ENCODE measurements around the gene PTTG1IP.

PTTG1IP gene

DNA sequence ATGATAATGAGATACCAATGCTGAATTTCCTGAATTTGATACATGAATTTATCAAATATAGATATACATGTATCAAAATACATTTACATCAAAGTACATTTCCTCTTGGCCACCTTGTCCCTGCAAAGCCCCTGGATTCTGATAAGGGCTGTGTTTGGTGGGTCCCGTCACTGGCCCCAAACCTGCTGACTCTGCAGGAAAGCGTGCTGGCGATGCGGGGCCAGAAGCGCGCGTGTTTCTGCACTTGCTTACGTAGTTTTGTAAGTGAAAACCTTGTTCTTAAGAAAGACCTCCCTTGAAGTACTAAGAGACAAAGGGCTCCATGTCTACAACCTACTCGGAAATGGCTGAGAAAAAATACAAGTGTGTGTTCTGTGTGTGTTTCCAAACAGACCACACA is 36.2 kb upstream of the PTTG1IP start:
- no peak for DNase-seq (ENCODE audit: low read depth)

DNA sequence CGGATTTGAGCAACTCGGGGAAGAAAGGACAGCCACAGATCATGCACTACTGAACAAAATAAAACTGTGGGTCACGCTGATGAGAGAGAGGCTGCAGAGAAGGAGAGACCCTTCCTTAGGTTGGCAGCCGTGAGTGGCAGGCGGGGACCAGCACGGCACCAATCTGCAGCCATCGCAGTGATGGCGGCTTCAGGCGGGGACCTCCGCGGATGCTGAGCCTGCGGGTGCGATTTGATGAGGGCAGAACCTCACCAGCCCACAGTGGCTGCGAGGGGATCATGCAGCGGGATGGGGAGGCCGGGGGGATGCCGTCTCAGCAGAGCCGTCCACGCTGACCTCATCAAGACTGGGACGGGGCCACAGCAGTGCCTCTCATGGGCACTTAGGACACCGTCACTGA is 35.4 kb upstream of the PTTG1IP start:
- DNase-seq (ENCODE audit: low read depth), result no peak

GRCh38 chr21:44907966-44908895 is 34.7 kb upstream of the PTTG1IP start:
- DNase-seq (ENCODE audit: low read depth), result no peak

DNA sequence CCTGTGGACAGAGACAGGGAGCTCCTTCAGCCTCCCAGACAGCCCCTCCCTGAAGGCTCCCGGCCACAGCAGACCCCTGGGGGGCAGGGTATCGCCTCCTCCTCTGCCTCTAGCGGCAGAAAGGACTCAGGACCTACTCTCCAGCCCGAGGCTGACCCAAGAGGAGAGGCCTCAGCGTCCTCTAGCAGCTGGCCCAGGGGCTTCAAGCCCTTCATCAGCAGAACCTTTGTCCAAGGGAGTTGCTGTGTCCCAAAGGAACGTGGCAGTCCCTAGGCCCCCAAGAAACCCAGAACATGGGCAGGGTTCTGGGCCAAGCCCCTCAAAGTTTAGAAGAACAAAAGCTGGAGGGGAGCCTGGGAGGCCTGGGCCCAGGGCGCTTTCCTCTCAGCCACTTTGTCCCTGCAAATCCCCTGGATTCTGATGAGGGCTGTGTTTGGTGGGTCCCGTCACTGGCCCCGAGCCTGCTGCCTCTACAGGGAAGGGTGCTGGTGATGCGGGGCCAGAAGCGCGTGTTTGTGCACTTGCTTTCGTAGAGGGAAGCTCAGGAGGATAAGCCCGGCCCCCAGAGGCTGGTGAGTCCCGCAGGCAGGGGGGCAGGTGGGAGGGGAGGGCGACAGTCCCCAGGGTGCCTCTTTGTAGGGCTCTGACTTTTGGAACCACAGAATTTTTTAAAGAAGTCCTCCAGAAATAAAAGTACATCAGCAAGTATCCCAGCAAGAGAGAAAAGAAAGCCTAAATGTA is 33.9 kb upstream of the PTTG1IP start:
- no peak for DNase-seq (ENCODE audit: low read depth)

GRCh38 chr21:44905728-44906090 is 32.2 kb upstream of the PTTG1IP start:
- no peak for DNase-seq (ENCODE audit: low read depth)

DNA sequence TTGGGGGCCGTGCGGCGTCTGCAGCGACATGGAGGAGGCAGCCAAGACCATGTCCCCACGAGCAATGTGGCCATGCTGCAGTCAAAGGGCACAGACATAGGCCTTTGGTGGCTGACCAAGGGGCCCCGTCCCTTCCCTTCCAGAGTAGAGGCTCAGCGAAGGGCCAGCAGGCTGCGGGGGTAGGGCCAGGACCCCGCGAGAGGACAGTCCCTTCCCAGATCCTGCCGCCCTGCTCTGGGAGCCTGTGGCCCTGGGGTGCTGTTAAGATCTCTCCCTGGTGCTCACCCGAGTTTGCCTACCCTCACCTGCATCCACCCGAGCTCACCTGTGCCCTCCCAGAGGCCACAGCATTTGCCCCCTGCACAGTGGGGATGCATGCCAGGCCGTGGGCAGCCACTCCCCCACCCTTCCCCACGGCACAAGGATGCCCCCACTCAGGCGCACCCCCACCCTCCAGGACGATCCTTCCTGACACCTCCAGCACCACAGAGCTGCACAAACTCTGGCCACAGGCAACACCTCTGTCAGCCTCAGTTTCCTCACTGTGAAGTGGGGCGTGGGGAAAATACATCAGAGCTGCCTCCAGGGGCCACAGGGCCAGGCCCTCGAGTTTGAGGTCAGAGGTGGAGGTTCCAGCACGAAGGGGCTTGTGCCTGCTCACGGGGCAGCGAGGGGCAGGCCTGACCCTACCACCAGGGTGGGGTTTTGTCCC is 31.7 kb upstream of the PTTG1IP start:
- DNase-seq (ENCODE audit: low read depth), result no peak

DNA sequence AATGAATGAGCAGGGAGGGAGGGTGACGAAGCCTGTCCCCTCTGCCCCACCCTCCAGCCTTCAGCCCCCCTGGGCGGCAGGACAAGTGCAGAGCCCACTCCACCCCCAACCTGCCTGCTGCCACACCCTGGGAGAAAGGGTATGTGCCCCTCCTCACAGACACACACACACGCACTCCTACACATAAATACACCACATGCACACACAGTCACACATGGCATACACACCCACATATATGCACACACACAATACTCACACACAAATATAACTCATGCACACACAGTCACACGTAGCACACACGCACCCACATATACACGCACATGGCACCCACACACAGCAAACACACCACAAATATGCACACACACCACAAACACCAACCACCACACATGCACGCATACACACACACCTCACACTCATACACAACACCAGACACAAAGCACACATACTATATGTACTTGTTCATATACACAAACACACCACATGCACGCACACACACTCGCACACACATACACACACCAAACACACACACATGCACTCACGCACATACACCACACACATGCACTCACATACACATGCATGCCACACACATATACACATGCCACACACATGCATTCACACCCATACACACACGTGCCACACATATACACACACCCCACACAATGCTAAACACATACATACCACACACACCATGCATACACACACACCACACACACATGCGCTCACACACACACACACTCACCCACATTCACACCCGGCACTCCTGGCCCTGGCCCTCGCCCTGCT is 30.8 kb upstream of the PTTG1IP start:
- no peak for DNase-seq (ENCODE audit: low read depth)

- no peak for DNase-seq (ENCODE audit: low read depth)
Measured at GRCh38 chr21:44903689-44904088, 30.2 kb upstream of the PTTG1IP start.

DNA sequence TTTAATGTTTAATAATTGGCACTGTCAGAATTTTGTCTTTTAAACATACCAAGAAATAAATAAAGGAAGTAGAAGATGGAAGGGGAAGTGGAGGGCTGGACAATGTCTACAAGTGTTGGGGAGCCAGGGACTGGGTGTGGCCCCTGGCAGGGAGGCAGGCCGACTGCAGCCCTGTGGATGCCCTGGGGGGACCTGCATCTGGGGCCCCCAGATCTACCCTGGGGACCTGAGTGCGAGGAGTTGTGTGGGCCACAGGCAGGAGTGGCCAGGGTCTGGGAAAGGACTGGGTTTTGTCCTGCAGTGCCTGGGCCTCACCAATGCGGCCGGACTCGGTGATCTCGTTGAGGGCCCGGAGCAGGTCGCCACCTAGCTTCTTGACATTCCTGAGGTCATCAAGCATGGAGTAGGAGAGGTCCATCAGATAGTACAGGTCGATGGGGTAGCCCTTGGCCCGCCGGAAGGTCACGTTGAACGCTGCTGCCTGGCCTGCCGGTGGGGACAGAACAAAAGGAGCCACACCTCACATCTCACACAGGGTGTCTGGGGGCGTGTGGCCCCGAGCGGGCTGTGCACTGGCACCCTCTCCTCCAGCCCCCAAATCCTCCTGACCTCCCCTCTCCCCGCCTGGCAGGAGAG is 29.7 kb upstream of the PTTG1IP start:
- DNase-seq (ENCODE audit: low read depth), result no peak

- no peak for DNase-seq (ENCODE audit: low read depth)
Measured at GRCh38 chr21:44902268-44903049, 29.0 kb upstream of the PTTG1IP start.

DNA sequence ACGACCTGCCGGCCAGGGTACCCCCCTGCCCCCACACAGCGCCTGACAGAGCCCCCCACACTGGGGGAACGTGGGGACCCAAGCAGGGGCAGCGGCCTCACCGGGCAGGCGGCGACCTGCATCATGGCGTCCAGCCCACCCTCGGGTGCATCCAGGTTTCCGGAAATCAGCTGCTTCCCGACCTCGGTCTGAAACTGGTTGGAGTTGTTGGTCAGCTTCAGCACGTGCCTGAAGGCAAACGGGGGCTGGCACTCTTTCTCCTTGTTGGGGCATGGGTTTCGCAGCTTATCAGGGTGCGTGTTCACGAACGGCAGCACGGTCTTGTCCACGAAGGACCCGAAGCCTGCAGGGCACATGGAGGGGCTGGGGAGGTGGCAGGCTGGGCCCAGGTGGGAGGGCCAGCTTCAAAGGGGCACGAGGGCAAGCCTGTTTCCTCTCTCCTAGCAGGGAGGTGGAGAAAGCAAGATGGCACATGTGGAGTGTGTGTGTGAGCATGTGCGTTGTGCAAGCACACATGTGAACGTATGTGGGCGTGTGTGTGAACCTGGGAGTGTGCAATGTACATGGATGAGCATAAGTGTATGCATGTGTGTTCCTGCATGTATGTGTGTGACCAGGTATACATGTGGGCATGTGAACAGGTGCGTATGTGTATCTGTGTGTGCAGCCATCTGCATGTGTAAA is 28.0 kb upstream of the PTTG1IP start:
- DNase-seq (ENCODE audit: low read depth), result no peak

GRCh38 chr21:44900559-44901251 is 27.2 kb upstream of the PTTG1IP start:
- DNase-seq (ENCODE audit: low read depth), result no peak

DNA sequence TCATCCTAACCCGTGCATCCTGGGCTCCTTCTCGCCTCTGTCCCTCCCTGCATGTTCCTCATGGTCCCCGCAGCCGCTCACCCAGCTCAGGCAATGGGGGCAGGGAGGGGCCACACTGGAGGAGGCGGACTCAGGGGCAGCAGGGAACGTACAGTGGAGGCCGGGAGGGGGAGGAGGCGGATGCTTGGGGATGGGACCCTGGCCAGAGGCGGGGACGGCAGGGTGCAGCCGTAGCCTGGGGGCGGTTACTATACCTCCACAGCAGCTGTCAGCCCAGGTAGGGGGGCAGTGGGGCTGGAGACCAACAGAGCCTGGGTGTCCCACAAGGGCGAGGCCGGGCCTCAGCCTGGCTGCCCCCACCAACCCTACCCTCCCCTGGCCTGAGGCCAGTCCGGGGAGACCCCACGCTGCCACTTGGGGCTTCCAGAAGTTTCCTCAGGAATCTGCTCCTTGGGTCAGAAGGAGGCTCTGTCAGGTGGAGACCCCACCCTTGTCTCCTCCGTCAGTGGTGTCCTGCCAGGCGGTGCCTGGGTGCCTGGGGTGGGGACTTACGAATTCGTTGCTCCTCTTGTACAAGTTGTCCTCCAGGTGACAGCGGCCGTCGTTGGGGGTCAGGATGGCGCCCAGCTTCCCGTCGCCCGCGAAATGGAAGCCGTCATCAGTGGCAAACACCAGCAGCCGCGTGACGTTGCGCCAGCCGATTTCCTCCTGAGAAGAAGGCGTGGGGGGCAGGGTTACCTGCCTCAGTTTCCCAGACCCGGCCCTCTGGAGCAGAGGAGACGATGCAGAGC is 26.5 kb upstream of the PTTG1IP start:
- no peak for DNase-seq (ENCODE audit: low read depth)

DNA sequence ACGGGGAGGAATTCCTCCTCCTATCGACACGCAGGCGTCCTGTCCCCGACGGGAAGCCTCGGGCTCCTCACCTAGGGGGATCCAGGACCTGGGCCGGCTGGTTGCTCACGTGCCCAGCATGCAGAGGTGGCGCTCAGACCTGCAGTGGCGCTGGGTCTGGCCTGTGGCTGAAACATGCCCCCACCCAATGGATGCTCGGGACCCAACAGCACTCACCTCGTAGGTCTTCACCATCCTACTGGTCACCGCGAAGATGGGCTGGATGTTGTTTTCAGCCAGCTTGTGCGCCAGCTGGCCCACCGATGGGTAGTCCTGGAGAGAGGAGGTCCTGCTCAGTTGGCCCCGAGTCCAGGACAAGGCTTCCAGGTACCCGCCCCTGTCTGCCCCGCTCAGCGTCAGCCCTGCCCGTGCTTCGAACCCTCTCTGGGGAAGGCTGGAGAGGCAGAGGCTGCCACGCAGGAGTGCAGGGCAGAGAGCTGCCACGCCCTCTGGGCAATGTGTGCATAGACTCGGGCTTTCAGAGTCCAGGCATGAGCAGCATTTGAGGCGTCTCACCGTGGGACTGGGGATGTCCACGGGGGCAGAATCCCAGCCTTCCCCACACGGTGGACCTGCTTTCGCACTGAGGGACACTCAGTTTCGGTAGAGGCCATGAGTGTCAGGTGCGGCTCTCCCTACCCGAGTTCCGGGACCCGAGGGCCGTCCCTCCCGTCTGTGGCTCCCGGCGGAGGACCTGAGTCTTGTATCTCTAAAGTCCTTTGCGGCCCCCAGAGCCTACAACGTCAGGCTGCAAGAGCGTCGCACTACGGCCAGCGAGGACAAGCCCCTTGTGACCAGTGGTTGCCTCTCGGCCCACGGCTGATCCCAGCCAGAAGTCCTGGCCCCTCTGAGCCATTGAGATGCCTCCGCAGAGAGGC is 25.6 kb upstream of the PTTG1IP start:
- no peak for DNase-seq (ENCODE audit: low read depth)

GRCh38 chr21:44898011-44898488 is 24.6 kb upstream of the PTTG1IP start:
- DNase-seq (ENCODE audit: low read depth), result no peak

- DNase-seq (ENCODE audit: low read depth), result no peak
Measured at GRCh38 chr21:44897326-44898010, 24.0 kb upstream of the PTTG1IP start.

Measured in fibroblast of gingiva (primary cell).